ENCODE results near the gene IGF1. TPM values are rescaled to one million over a fixed set of nuclear protein-coding genes. Genes with fewer than 3 reads are reported as not detected.

The IGF1 gene
- total and polyA plus RNA-seq, 9 of the 15 experiments (the other 6 are each of a cell fraction or from before 2014, with no cell fraction given) = 3.7 to 13.9 (median 4.5) TPM

DNA sequence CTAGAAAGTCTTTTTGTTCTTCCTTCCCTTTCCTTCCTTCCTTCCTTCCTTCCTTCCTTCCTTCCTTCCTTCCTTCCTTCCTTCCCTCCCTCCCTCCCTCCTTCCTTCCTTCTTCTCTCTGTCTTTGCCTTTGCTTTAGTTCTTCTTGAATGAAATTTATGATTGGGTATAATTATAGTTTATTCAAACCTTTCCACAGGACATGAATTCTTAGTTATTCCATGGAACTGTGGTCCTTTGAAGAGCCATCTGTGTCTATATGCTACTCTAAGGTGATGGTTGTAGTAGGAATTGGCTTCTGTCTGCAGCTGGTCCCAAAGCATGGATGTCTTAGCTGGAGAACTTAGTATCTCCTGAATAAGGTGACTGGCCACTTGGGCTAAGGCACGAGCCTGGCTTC, 64.8 kb downstream of the IGF1 start:
- H3K4me3 ChIP-seq = no peak overlapping the region
- no peaks in the 10 kb centered on the region for H3K27me3 ChIP-seq (ENCODE audit: control insufficient read depth in 2 of 2, insufficient read depth in 2 of 2, low read length in 2 of 2)
- H3K36me3 ChIP-seq (ENCODE audit: control insufficient read depth, insufficient read depth, low read length) = no peaks in the 10 kb centered on the region
- no peak overlapping the region for H3K4me2 ChIP-seq (ENCODE audit: insufficient read depth, low read length)
- in situ Hi-C loops (cut with MboI) = no loop called here
- DNase-seq (ENCODE audit: extremely low read depth in 1 of 4, low spot score in 3 of 4) (no peak), FAIRE-seq (no peak), ATAC-seq (no peak)
- H3K9me3 ChIP-seq (replicated peaks; ENCODE audit: control insufficient read depth, insufficient read depth, low read depth, low read length) = no peaks in the 10 kb centered on the region
- POLR2A ChIA-PET = interaction anchor here (1.2 kb wide), 1 partner anchor 15 kb away, joined by 3 read pairs; no protein-coding TSS in a partner anchor
- H4K20me1 ChIP-seq (replicated peaks; ENCODE audit: control insufficient read depth, insufficient read depth, low read length) = no peaks in the 10 kb centered on the region
- no peak overlapping the region for H3K9ac ChIP-seq (ENCODE audit: insufficient read depth in 1 of 2, low read depth in 2 of 2, low read length in 2 of 2)
- no peaks in the 10 kb centered on the region for H3K79me2 ChIP-seq (ENCODE audit: control insufficient read depth, insufficient read depth, low read length)
- H3K4me1 ChIP-seq (replicated peaks in 1 of 2; ENCODE audit: control insufficient read depth in 2 of 2, insufficient read depth in 2 of 2, low read length in 2 of 2) = peaks cover 0 to 4% of the 10 kb centered on the region in 2 experiments; a peak in 2 of 5 replicates
- no peak overlapping the region for H3K27ac ChIP-seq (ENCODE audit: extremely low read depth, low read depth, low read length)
- BruUV-seq (replicated peaks) = no TSS peak
- 8% methylated on average over 1 of the region's 1 CpG for WGBS (ENCODE audit: insufficient coverage, low coverage, missing lambda C conversion rate)
- no peaks in the 10 kb centered on the region for H3K9me1 ChIP-seq (ENCODE audit: control insufficient read depth, insufficient read depth, low read length)
- H2AFZ ChIP-seq (ENCODE audit: low read depth, low read length) = no peak overlapping the region
- intact Hi-C loops (cut with micrococcal nuclease) = no loop called here
- CTCF ChIA-PET (ENCODE audit: low intra/inter-chr PET ratio) = no interaction called here
- TF ChIP-seq JUN (IDR thresholded peaks at IDR 0.05; ENCODE audit: borderline replicate concordance, low read depth, low read length) (no peak), JUN (CRISPR knock-in tag; IDR thresholded peaks at IDR 0.05; ENCODE audit: borderline replicate concordance) (no peak), JUNB (CRISPR knock-in tag; conservative IDR thresholded peaks at IDR 0.05) (no peak), TAF9B (IDR thresholded peaks at IDR 0.05; ENCODE audit: partially characterized antibody) (no peak), ZFP36 (IDR thresholded peaks at IDR 0.05; ENCODE audit: low read depth, low read length, partially characterized antibody) (no peak), RBM25 (IDR thresholded peaks at IDR 0.05; ENCODE audit: low read depth, low read length, severe bottlenecking) (no peak), RFX1 (IDR thresholded peaks at IDR 0.05) (no peak), COPS2 (conservative IDR thresholded peaks at IDR 0.05) (no peak), RBFOX2 (IDR thresholded peaks at IDR 0.05; ENCODE audit: low read depth, low read length) (no peak), ETV1 (tag; conservative IDR thresholded peaks at IDR 0.05; ENCODE audit: low read depth) (no peak)
- TF ChIP-seq, protein P1, sequence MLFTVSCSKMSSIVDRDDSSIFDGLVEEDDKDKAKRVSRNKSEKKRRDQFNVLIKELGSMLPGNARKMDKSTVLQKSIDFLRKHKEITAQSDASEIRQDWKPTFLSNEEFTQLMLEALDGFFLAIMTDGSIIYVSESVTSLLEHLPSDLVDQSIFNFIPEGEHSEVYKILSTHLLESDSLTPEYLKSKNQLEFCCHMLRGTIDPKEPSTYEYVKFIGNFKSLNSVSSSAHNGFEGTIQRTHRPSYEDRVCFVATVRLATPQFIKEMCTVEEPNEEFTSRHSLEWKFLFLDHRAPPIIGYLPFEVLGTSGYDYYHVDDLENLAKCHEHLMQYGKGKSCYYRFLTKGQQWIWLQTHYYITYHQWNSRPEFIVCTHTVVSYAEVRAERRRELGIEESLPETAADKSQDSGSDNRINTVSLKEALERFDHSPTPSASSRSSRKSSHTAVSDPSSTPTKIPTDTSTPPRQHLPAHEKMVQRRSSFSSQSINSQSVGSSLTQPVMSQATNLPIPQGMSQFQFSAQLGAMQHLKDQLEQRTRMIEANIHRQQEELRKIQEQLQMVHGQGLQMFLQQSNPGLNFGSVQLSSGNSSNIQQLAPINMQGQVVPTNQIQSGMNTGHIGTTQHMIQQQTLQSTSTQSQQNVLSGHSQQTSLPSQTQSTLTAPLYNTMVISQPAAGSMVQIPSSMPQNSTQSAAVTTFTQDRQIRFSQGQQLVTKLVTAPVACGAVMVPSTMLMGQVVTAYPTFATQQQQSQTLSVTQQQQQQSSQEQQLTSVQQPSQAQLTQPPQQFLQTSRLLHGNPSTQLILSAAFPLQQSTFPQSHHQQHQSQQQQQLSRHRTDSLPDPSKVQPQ (CRISPR knock-in tag; IDR thresholded peaks at IDR 0.05; ENCODE audit: borderline replicate concordance) = no peak
- TF ChIP-seq, protein P2, sequence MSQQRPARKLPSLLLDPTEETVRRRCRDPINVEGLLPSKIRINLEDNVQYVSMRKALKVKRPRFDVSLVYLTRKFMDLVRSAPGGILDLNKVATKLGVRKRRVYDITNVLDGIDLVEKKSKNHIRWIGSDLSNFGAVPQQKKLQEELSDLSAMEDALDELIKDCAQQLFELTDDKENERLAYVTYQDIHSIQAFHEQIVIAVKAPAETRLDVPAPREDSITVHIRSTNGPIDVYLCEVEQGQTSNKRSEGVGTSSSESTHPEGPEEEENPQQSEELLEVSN (IDR thresholded peaks at IDR 0.05; ENCODE audit: borderline replicate concordance in 1 of 2, extremely low read depth in 1 of 2, insufficient read depth in 1 of 2, insufficient read length in 1 of 2, low read depth in 1 of 2, low read length in 1 of 2, poor library complexity in 1 of 2, severe bottlenecking in 1 of 2) = no peak
- TF ChIP-seq, protein P3, sequence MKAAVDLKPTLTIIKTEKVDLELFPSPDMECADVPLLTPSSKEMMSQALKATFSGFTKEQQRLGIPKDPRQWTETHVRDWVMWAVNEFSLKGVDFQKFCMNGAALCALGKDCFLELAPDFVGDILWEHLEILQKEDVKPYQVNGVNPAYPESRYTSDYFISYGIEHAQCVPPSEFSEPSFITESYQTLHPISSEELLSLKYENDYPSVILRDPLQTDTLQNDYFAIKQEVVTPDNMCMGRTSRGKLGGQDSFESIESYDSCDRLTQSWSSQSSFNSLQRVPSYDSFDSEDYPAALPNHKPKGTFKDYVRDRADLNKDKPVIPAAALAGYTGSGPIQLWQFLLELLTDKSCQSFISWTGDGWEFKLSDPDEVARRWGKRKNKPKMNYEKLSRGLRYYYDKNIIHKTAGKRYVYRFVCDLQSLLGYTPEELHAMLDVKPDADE (conservative IDR thresholded peaks at IDR 0.05; ENCODE audit: control insufficient read depth, low read depth, low read length) = no peak
- TF ChIP-seq, protein P4, sequence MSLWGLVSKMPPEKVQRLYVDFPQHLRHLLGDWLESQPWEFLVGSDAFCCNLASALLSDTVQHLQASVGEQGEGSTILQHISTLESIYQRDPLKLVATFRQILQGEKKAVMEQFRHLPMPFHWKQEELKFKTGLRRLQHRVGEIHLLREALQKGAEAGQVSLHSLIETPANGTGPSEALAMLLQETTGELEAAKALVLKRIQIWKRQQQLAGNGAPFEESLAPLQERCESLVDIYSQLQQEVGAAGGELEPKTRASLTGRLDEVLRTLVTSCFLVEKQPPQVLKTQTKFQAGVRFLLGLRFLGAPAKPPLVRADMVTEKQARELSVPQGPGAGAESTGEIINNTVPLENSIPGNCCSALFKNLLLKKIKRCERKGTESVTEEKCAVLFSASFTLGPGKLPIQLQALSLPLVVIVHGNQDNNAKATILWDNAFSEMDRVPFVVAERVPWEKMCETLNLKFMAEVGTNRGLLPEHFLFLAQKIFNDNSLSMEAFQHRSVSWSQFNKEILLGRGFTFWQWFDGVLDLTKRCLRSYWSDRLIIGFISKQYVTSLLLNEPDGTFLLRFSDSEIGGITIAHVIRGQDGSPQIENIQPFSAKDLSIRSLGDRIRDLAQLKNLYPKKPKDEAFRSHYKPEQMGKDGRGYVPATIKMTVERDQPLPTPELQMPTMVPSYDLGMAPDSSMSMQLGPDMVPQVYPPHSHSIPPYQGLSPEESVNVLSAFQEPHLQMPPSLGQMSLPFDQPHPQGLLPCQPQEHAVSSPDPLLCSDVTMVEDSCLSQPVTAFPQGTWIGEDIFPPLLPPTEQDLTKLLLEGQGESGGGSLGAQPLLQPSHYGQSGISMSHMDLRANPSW (CRISPR knock-in tag; IDR thresholded peaks at IDR 0.05) = no peak

Data from K562 (cell line).